Stimulated activated CD8-positive, alpha-beta memory T cell treated with anti-CD3 and anti-CD28 coated beads, Interleukin-4, amount 100 ng/mL, for 48 hours (primary cell): ENCODE data around the gene PILRB.
"Not testable (repeated sequence)": the region's sequence is repeated elsewhere in the genome, so short reads cannot be mapped to it uniquely, and the experiment has no call there.

Source experiments
- DNase-seq: peaks from one replicate; pipeline ENCODE4 v3.0.0-alpha.2; 2020

Gene PILRB

GRCh38 chr7:100358027-100358856 is at the start of gene PILRB:
Gene PILRB, plus strand, starts transcription at chr7:100358117. Its CDS starts 186 bp downstream, at chr7:100358303.
- no peak for DNase-seq

- DNase-seq: not testable (repeated sequence)
Measured at GRCh38 chr7:100318329-100318728, 39.6 kb upstream of the PILRB start.

GRCh38 chr7:100321648-100322047 is 36.3 kb upstream of the PILRB start:
- DNase-seq: not testable (repeated sequence)

- DNase-seq: not testable (repeated sequence)
Measured at GRCh38 chr7:100324194-100324593, 33.7 kb upstream of the PILRB start.

GRCh38 chr7:100325671-100326070 is 32.2 kb upstream of the PILRB start:
- DNase-seq: not testable (repeated sequence)

- not testable (repeated sequence) for DNase-seq
Measured at GRCh38 chr7:100326914-100327313, 31.0 kb upstream of the PILRB start.

- peak; percentile 88 for DNase-seq
Measured at GRCh38 chr7:100335566-100336466, 22.1 kb upstream of the PILRB start.

GRCh38 chr7:100338083-100338696 is 19.7 kb upstream of the PILRB start:
- DNase-seq: not testable (repeated sequence)

- not testable (repeated sequence) for DNase-seq
Measured at GRCh38 chr7:100341286-100341685, 16.6 kb upstream of the PILRB start.

- DNase-seq: no peak
Measured at GRCh38 chr7:100342765-100343164, 15.2 kb upstream of the PILRB start.

GRCh38 chr7:100344124-100344559 is 13.8 kb upstream of the PILRB start:
- DNase-seq: not testable (repeated sequence)

GRCh38 chr7:100344560-100345287 is 13.2 kb upstream of the PILRB start:
- peak; percentile 79 for DNase-seq

- peak; percentile 75 for DNase-seq
Measured at GRCh38 chr7:100345288-100345672, 12.6 kb upstream of the PILRB start.

GRCh38 chr7:100346921-100347320 is 11.0 kb upstream of the PILRB start:
- DNase-seq: no peak

GRCh38 chr7:100348805-100349204 is 9.1 kb upstream of the PILRB start:
- no peak for DNase-seq

GRCh38 chr7:100349757-100350156 is 8.2 kb upstream of the PILRB start:
- DNase-seq: no peak

GRCh38 chr7:100351657-100352058 is 6.3 kb upstream of the PILRB start:
- DNase-seq: no peak

GRCh38 chr7:100352230-100352781 is 5.6 kb upstream of the PILRB start:
- DNase-seq: not testable (repeated sequence)

- no peak for DNase-seq
Measured at GRCh38 chr7:100352984-100353684, 4.8 kb upstream of the PILRB start.

GRCh38 chr7:100353685-100354330 is 4.1 kb upstream of the PILRB start:
- DNase-seq: peak; percentile 62
